Activated CD4-positive, alpha-beta T cell treated with anti-CD3 and anti-CD28 coated beads, Interleukin-2, amount 10 ng/mL, durations not matched to agents 24 days and 14 days (primary cell): ENCODE data around the gene ADSS1. TPM values are rescaled to one million over a fixed set of nuclear protein-coding genes. Genes with fewer than 3 reads are reported as not detected.

ENCODE experiments used
- DNase-seq: peaks from one replicate; pipeline ENCODE4 v3.0.0; 2022
- H3K27ac Mint-ChIP-seq: one replicate; pipeline ENCODE4 v1.8.0; 2022; ENCODE audit warnings: mild to moderate bottlenecking, mixed read lengths
- H3K27me3 Mint-ChIP-seq: one replicate; pipeline ENCODE4 v1.8.0; 2022; ENCODE audit warnings: mixed read lengths
- H3K36me3 Mint-ChIP-seq: one replicate; pipeline ENCODE4 v1.8.0; 2022; ENCODE audit warnings: low read depth, mild to moderate bottlenecking, mixed read lengths
- H3K4me1 Mint-ChIP-seq: one replicate; pipeline ENCODE4 v1.8.0; 2021; ENCODE audit warnings: mixed read lengths
- H3K4me3 Mint-ChIP-seq: one replicate; pipeline ENCODE4 v1.8.0; 2022; ENCODE audit warnings: mild to moderate bottlenecking, moderate library complexity, mixed read lengths
- H3K9me3 Mint-ChIP-seq: one replicate; pipeline ENCODE4 v1.8.0; 2021; ENCODE audit warnings: mixed read lengths
- intact Hi-C: fragments of 100-400 bp; cut with micrococcal nuclease; formaldehyde crosslinking; loops from one replicate; pipeline ENCODE4 v1.15.1; 2023
- total RNA-seq: library from RNA; stranded (reverse); gene quantifications from 2 replicates; pipeline ENCODE4 v1.2.3, GENCODE V29; 2022

Gene ADSS1
- total RNA-seq, 1 donor from 2014 or later: 0.96 TPM

- peak overlapping the region; percentile 84 for H3K27ac Mint-ChIP-seq
- peaks cover 29% of the 10 kb centered on the region for H3K36me3 Mint-ChIP-seq
- intact Hi-C loops: loop anchor here (5.0 kb wide), 1 partner anchor 643 kb away; the partner anchor contains the start of gene TEX22
- no peaks in the 10 kb centered on the region for H3K9me3 Mint-ChIP-seq
- peak overlapping the region; percentile 93 for H3K4me3 Mint-ChIP-seq
- no peak for DNase-seq
- H3K4me1 Mint-ChIP-seq: peaks cover 36% of the 10 kb centered on the region
- peaks cover 1% of the 10 kb centered on the region for H3K27me3 Mint-ChIP-seq
Measured at GRCh38 chr14:104754213-104754851, 30.3 kb downstream of the ADSS1 start.

DNA sequence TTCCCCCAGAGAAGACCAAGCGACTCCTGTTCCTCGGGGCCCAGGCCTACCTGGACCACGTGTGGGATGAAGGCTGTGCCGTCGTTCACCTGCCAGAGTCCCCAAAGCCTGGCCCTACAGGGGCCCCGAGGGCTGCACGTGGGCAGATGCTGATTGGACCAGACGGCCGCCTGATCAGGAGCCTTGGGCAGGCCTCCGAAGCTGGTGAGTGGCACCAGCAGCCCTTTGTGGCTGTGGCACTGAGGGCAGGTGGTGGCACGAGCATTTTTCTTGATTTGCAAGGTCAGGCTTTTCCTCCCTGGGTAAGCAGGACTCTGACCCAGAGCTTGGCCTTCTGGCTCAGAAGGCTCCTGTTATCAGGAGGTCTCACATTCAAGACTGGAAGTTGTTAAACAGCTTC is 31.6 kb downstream of the ADSS1 start:
- no peak for DNase-seq
- Mint-ChIP-seq H3K4me1 (peaks cover 36% of the 10 kb centered on the region), H3K9me3 (no peaks in the 10 kb centered on the region), H3K27me3 (no peaks in the 10 kb centered on the region), H3K4me3 (no peak overlapping the region), H3K36me3 (peaks cover 31% of the 10 kb centered on the region), H3K27ac (no peak overlapping the region)
- intact Hi-C loops: no loop called here

GRCh38 chr14:104756477-104757237 is 32.6 kb downstream of the ADSS1 start:
- intact Hi-C loops: no loop called here
- peak; percentile 69 for DNase-seq
- Mint-ChIP-seq H3K4me3 (peak overlapping the region; percentile 39), H3K4me1 (peaks cover 36% of the 10 kb centered on the region), H3K36me3 (peaks cover 34% of the 10 kb centered on the region), H3K27me3 (no peaks in the 10 kb centered on the region), H3K9me3 (no peaks in the 10 kb centered on the region), H3K27ac (peak overlapping the region; percentile 71)

DNA sequence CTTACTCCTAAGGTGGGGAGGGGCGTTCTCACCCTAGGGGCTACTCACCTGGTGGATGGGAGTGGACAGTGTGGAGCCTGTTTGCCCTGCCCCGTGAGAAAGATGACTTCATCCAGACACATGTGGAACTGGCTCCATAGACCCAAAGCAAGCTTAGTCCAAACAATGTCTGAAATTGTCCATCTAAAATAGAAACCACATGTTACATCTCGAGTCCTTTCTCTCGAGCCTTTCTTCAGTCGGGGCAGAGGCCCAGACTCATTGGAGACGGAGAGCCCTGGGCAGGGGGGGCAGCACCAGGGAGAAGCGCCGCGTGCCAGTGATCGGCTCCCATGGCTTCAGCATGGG is 33.2 kb downstream of the ADSS1 start:
- intact Hi-C loops: no loop called here
- Mint-ChIP-seq H3K36me3 (peaks cover 34% of the 10 kb centered on the region), H3K27ac (peak overlapping the region; percentile 71), H3K9me3 (no peaks in the 10 kb centered on the region), H3K4me1 (peaks cover 36% of the 10 kb centered on the region), H3K27me3 (no peaks in the 10 kb centered on the region), H3K4me3 (peak overlapping the region; percentile 39)
- no peak for DNase-seq

DNA sequence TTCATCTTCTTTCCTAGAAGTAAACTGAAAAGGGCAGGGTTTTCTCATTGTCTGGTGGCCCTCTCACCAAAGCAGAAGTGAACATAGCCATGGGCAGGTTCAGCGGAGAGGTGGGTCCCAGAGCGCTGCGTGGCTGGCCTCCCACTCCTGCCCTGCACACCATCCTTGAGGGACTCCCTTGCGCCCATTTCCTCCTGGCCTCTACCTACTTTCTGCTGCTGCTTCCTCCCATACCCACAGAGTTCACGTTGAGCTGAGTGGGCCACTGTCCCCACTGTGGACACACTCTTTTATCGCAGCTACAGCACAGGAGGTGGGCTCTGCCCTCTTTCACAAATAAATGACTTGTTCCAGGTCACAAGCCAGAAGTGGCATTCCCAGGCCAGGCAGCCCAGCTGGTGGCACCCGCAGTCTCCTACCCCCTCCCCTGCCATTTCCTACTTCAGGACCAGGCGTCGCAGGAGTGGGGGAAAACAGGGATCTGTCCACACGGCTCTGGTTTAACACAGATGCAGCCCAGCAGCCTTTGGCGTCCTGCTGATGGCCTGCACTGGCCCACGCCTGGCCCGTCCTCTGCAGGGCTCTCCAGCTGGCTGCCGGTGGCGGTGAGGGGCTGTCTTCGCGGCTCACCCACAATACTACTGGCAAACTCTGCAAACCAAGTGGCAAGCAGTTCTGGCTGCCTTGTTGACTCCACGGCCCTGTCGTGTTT is 33.8 kb downstream of the ADSS1 start:
- DNase-seq: no peak
- H3K27ac Mint-ChIP-seq: no peak overlapping the region
- peaks cover 34% of the 10 kb centered on the region for H3K36me3 Mint-ChIP-seq
- H3K9me3 Mint-ChIP-seq: no peaks in the 10 kb centered on the region
- intact Hi-C loops: no loop called here
- H3K4me3 Mint-ChIP-seq: no peak overlapping the region
- no peaks in the 10 kb centered on the region for H3K27me3 Mint-ChIP-seq
- peaks cover 32% of the 10 kb centered on the region for H3K4me1 Mint-ChIP-seq

- no peak overlapping the region for H3K4me3 Mint-ChIP-seq
- H3K36me3 Mint-ChIP-seq: peaks cover 32% of the 10 kb centered on the region
- H3K4me1 Mint-ChIP-seq: peaks cover 24% of the 10 kb centered on the region
- no peaks in the 10 kb centered on the region for H3K9me3 Mint-ChIP-seq
- intact Hi-C loops: no loop called here
- no peak for DNase-seq
- no peaks in the 10 kb centered on the region for H3K27me3 Mint-ChIP-seq
- H3K27ac Mint-ChIP-seq: no peak overlapping the region
Measured at GRCh38 chr14:104758981-104759969, 35.2 kb downstream of the ADSS1 start.

DNA sequence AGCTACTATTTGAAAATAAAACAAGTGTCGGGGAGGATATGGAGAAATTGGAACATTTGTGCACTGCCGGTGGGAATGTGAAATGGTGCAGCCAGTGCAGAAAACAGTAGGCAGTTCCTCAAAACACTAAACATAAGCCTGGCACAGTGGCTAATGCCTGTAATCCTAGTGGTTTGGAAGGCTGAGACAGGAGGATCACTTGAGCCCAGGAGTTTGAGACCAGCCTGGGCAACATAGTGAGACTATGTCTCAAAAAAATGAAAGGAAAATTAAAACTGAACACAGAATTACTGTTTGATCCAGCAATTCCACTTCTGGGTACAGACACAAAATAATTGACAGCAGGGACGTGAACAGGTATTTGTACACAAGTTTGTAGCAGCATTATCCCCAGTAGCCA is 41.5 kb downstream of the ADSS1 start:
- H3K27me3 Mint-ChIP-seq: no peaks in the 10 kb centered on the region
- peaks cover 3% of the 10 kb centered on the region for H3K4me1 Mint-ChIP-seq
- H3K9me3 Mint-ChIP-seq: no peaks in the 10 kb centered on the region
- no peak overlapping the region for H3K27ac Mint-ChIP-seq
- no peak for DNase-seq
- intact Hi-C loops: no loop called here
- H3K36me3 Mint-ChIP-seq: peaks cover 10% of the 10 kb centered on the region
- no peak overlapping the region for H3K4me3 Mint-ChIP-seq

GRCh38 chr14:104766256-104766862 is 42.3 kb downstream of the ADSS1 start:
- intact Hi-C loops: no loop called here
- H3K4me1 Mint-ChIP-seq: peaks cover 3% of the 10 kb centered on the region
- no peak for DNase-seq

DNA sequence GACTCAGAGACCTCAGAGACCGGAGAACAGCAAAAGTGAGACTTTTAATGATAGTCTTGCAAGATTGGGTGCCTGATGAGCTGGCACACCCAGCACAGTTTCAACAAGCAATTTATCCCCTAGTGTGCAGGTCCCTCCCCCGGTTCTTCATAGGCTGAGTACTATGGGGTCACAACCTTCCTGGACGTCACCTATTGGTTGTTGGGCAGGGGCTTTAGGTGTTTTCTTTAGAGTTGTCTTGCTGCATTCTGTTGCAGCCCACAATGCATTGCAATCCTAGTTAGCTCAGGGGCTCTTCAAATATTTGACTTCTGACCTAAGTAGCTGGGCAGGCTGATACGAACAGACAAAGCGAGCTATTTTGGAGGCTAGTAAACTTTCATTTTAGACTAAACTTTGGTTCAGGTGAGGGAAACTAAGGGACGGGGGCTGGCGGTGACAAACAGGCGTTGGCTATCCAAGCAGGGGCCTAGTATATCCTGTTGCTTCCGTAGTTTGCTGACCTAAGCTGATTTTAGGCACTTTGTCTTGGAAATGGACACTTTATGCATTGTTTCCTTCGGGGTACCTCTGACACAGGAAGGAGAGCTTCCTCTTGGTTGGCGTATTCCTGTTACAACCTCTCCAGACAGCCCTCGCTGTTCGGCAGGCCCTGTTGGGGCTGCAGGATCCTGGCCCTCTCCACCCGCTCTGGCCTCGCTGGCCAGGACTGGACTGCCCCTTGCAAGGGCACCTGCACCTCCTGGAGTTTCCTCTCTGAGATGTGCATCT is 43.0 kb downstream of the ADSS1 start:
- H3K36me3 Mint-ChIP-seq: peaks cover 23% of the 10 kb centered on the region
- intact Hi-C loops: no loop called here
- H3K9me3 Mint-ChIP-seq: no peaks in the 10 kb centered on the region
- no peaks in the 10 kb centered on the region for H3K27me3 Mint-ChIP-seq
- DNase-seq: no peak
- H3K27ac Mint-ChIP-seq: no peak overlapping the region
- no peak overlapping the region for H3K4me3 Mint-ChIP-seq
- H3K4me1 Mint-ChIP-seq: peaks cover 3% of the 10 kb centered on the region

More at GRCh38 chr14:104766256-104766862, 42.3 kb downstream of the ADSS1 start:
- Mint-ChIP-seq H3K4me3 (no peak overlapping the region), H3K9me3 (no peaks in the 10 kb centered on the region), H3K27ac (no peak overlapping the region), H3K27me3 (no peaks in the 10 kb centered on the region), H3K36me3 (peaks cover 17% of the 10 kb centered on the region)

DNA sequence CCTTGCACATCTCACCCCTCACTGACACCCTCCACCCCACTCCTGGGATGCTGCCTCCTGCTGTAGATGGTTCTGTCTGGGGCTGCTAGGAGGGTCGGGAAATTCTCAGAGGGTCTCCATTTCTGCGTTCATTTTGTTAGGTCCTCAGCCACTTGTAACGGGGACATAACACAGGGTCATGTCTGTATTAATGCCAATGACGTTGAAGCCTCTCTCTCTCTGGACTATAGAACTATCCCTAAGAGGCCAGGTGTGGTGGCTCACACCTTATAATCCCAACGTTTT is 43.5 kb downstream of the ADSS1 start:
- Mint-ChIP-seq H3K27ac (no peak overlapping the region), H3K4me1 (peaks cover 3% of the 10 kb centered on the region), H3K27me3 (no peaks in the 10 kb centered on the region), H3K9me3 (no peaks in the 10 kb centered on the region), H3K36me3 (peaks cover 27% of the 10 kb centered on the region), H3K4me3 (no peak overlapping the region)
- intact Hi-C loops: no loop called here
- no peak for DNase-seq

DNA sequence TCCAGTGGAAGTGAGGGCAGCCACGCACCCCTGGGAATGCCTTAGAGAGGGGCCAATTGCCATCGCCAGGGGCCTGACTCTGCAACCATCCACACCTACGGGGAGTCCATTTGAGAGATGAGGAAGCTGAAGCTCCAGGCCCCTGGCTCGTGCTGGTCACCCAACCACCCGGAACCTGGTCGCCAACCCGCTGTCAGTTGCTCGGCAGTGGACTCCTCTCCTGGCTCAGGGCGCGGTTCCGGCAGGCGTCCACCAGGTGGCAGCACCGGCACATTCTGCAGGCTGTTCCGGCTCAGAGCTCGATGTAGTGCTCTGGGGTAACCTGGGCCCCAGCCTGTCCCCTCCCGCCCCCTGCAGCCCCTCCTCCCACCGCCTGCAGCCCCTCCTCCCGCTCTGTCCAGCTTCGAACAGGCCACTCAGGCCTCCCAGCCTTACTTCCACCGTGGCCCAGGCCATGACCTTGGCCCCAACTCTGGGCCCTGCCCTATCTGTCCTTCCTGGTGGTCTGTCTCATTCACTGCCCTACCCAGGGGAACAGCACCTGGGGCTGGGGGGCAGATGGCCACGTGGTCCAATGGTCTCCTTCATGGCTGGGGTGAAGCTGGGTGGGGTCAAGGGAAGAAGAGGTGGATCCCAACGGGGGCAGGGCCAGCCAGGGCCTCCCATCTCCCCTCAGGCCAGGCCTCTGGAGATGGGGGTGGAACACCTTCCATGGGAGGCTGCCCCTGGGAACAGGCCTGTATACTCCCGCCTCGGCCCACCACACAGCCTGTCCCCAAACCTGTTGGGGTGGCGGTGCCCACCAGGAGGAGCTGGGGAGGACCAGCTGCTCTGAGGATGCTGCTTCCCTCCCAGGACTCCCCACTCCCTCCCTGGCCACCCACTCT is 44.7 kb downstream of the ADSS1 start:
- peaks cover 3% of the 10 kb centered on the region for H3K4me1 Mint-ChIP-seq
- H3K27me3 Mint-ChIP-seq: no peaks in the 10 kb centered on the region
- peaks cover 33% of the 10 kb centered on the region for H3K36me3 Mint-ChIP-seq
- peak; percentile 98 for DNase-seq
- H3K9me3 Mint-ChIP-seq: no peaks in the 10 kb centered on the region
- no peak overlapping the region for H3K4me3 Mint-ChIP-seq
- intact Hi-C loops: loop anchor here (1.0 to 2.0 kb wide), 4 partner anchors 16 to 102 kb away; partner anchors contain the start of gene ZBTB42
- H3K27ac Mint-ChIP-seq: no peak overlapping the region
